Tibial nerve (tissue), 4 donors: ENCODE results near the gene SOX5. TPM values are rescaled to one million over a fixed set of nuclear protein-coding genes. Genes with fewer than 3 reads are reported as not detected.

Experiments used
- DNase-seq, 2 donors: peaks; one replicate each; pipeline ENCODE4 v3.0.0-alpha.2; 2019; ENCODE audit warnings: low spot score in 2 of 2
- H3K27ac ChIP-seq, 4 donors: fragments of 200-600 bp; sonication (generic) in 3 of 4; one replicate each; pipeline ENCODE4 v1.5.1; 2017 to 2019; ENCODE audit warnings: mild to moderate bottlenecking in 1 of 4
- H3K27me3 ChIP-seq, 2 donors: fragments of 200-600 bp; sonication (generic) in 1 of 2; one replicate each; pipeline versions ENCODE4 v1.5.1 to v1.6.0; 2017 to 2019
- H3K36me3 ChIP-seq, 3 donors: fragments of 200-600 bp; sonication (generic); one replicate each; pipeline ENCODE4 v1.5.1; 2018 to 2019
- H3K4me1 ChIP-seq, 4 donors: fragments of 200-600 bp; sonication (generic) in 3 of 4; one replicate each; pipeline ENCODE4 v1.5.1; 2017 to 2019
- H3K4me3 ChIP-seq, 4 donors: fragments of 200-600 bp; sonication (generic) in 3 of 4; one replicate each; pipeline ENCODE4 v1.5.1; 2017 to 2019; ENCODE audit warnings: mild to moderate bottlenecking in 1 of 4, moderate library complexity in 1 of 4
- H3K9me3 ChIP-seq, 4 donors: fragments of 200-600 bp; sonication (generic) in 3 of 4; one replicate each; pipeline ENCODE4 v1.5.1; 2017 to 2019
- CTCF ChIP-seq, 5 experiments: fragments of 200-600 bp in 3 of 5; fragments of 450-650 bp in 2 of 5; sonication (generic) in 3 of 5; IDR thresholded peaks; one replicate each; pipeline ENCODE4 v1.5.1; 2016 to 2019; ENCODE audit warnings: antibody characterized with exemption in 5 of 5, mild to moderate bottlenecking in 3 of 5, moderate library complexity in 2 of 5
- EP300 ChIP-seq, 2 donors: sonication (generic); formaldehyde crosslinking; IDR thresholded peaks; one replicate each; pipeline ENCODE4 v1.6.1; 2017; ENCODE audit warnings: antibody characterized with exemption in 2 of 2, mild to moderate bottlenecking in 1 of 2
- POLR2A ChIP-seq, 2 donors: fragments of 450-650 bp; IDR thresholded peaks; one replicate each; pipeline ENCODE4 v1.6.1; 2017; ENCODE audit warnings: antibody characterized with exemption in 2 of 2, mild to moderate bottlenecking in 2 of 2, moderate library complexity in 2 of 2
- WGBS, 2 donors: methylation state at CpG; one replicate each; pipeline ENCODE4 v1.1.5; 2018; 5-methylcytosine and 5-hydroxymethylcytosine counted together
- total RNA-seq, 4 donors: library from RNA; depleted of rRNA; stranded (reverse); fragments of >200 nt; gene quantifications; one replicate each; pipeline ENCODE4 v1.1.0, GENCODE V29; 2016

The SOX5 gene
- total RNA-seq, 4 donors from 2014 or later, result 24.0 to 53.8 (median 38.6) TPM

- Histone ChIP-seq H3K9me3 (no peaks in the 10 kb centered on the region), H3K4me3 (no peak overlapping the region), H3K4me1 (no peaks in the 10 kb centered on the region), H3K27ac (no peak overlapping the region), H3K36me3 (no peaks in the 10 kb centered on the region), H3K27me3 (no peaks in the 10 kb centered on the region)
- no peak for DNase-seq
- TF ChIP-seq POLR2A (IDR thresholded peaks at IDR 0.05), result no peak
- no peak for TF ChIP-seq EP300 (IDR thresholded peaks at IDR 0.05)
- no peak for TF ChIP-seq CTCF (IDR thresholded peaks at IDR 0.05)
- WGBS, 2 donors, result 58 to 80% methylated on average over 4 of the region's 4 CpGs
Measured at GRCh38 chr12:23504641-23505399, 444.6 kb downstream of the SOX5 start.

GRCh38 chr12:23504043-23504442 lies 445.4 kb downstream of the SOX5 start:
- H3K36me3 ChIP-seq, result no peaks in the 10 kb centered on the region
- TF ChIP-seq POLR2A (IDR thresholded peaks at IDR 0.05) (no peak), CTCF (IDR thresholded peaks at IDR 0.05) (no peak), EP300 (IDR thresholded peaks at IDR 0.05) (no peak)
- H3K9me3 ChIP-seq, result no peaks in the 10 kb centered on the region
- no peak overlapping the region for H3K4me3 ChIP-seq
- WGBS, 2 donors, result 69 to 81% methylated on average over 2 of the region's 2 CpGs
- no peaks in the 10 kb centered on the region for H3K27me3 ChIP-seq
- no peak for DNase-seq
- H3K27ac ChIP-seq, result no peak overlapping the region
- H3K4me1 ChIP-seq, result no peaks in the 10 kb centered on the region

GRCh38 chr12:23503544-23503943 lies 445.9 kb downstream of the SOX5 start:
- H3K4me1 ChIP-seq, result no peaks in the 10 kb centered on the region
- no peak overlapping the region for H3K27ac ChIP-seq
- no peak overlapping the region for H3K4me3 ChIP-seq
- DNase-seq, result no peak
- H3K9me3 ChIP-seq, result peaks cover 0 to 3% (median 0%) of the 10 kb centered on the region in 4 donors
- TF ChIP-seq EP300 (IDR thresholded peaks at IDR 0.05) (no peak), CTCF (IDR thresholded peaks at IDR 0.05) (no peak), POLR2A (IDR thresholded peaks at IDR 0.05) (no peak)
- 80 to 83% methylated on average over 2 of the region's 2 CpGs for WGBS, 2 donors
- no peaks in the 10 kb centered on the region for H3K27me3 ChIP-seq
- no peaks in the 10 kb centered on the region for H3K36me3 ChIP-seq

- no peak for DNase-seq
- TF ChIP-seq EP300 (IDR thresholded peaks at IDR 0.05) (no peak), CTCF (IDR thresholded peaks at IDR 0.05) (no peak), POLR2A (IDR thresholded peaks at IDR 0.05) (no peak)
Measured at GRCh38 chr12:23502259-23502658, 447.2 kb downstream of the SOX5 start.

GRCh38 chr12:23495472-23495871 lies 454.0 kb downstream of the SOX5 start:
- Histone ChIP-seq H3K27me3 (no peaks in the 10 kb centered on the region), H3K9me3 (peaks cover 0 to 15% (median 0%) of the 10 kb centered on the region in 4 donors), H3K27ac (no peak overlapping the region), H3K4me3 (no peak overlapping the region), H3K4me1 (no peaks in the 10 kb centered on the region), H3K36me3 (no peaks in the 10 kb centered on the region)
- TF ChIP-seq POLR2A (IDR thresholded peaks at IDR 0.05), result no peak
- no peak for TF ChIP-seq EP300 (IDR thresholded peaks at IDR 0.05)
- TF ChIP-seq CTCF (IDR thresholded peaks at IDR 0.05), result no peak
- WGBS, 2 donors, result 77 to 80% methylated on average over 2 of the region's 2 CpGs
- DNase-seq, result no peak

More at GRCh38 chr12:23502259-23502658, 447.2 kb downstream of the SOX5 start:
- Histone ChIP-seq H3K4me3 (no peak overlapping the region), H3K4me1 (no peaks in the 10 kb centered on the region), H3K36me3 (no peaks in the 10 kb centered on the region), H3K27me3 (no peaks in the 10 kb centered on the region), H3K27ac (no peak overlapping the region), H3K9me3 (peaks cover 0 to 10% (median 0%) of the 10 kb centered on the region in 4 donors)
- WGBS, 2 donors, result 91 to 92% methylated on average over 3 of the region's 3 CpGs
